Activated T-cell treated with anti-CD3 and anti-CD28 coated beads, Interleukin-2, amount 50 U/mL, for 4 hours (primary cell): Measurements from ENCODE around the gene SFTA2. TPM values are rescaled to one million over a fixed set of nuclear protein-coding genes. Genes with fewer than 3 reads are reported as not detected.
A peak's percentile ranks its signal among the peaks of the same experiment; 100 is the strongest.

Experiments
- ATAC-seq, 2 donors: fragments of 200-7000 bp; cut with Tn5 transposase; one replicate each; pipeline ENCODE4 v1.10.0; 2021
- DNase-seq: peaks from one replicate; pipeline ENCODE4 v3.0.0-alpha.2; 2020
- H3K27me3 Mint-ChIP-seq: one replicate; pipeline ENCODE4 v1.8.0; 2021; ENCODE audit warnings: low read depth, mixed read lengths
- H3K36me3 Mint-ChIP-seq: one replicate; pipeline ENCODE4 v1.8.0; 2022; ENCODE audit warnings: mixed read lengths; ENCODE audit not compliant: insufficient read depth
- H3K4me1 Mint-ChIP-seq: one replicate; pipeline ENCODE4 v1.8.0; 2021; ENCODE audit warnings: low read depth, mixed read lengths
- H3K4me3 Mint-ChIP-seq: one replicate; pipeline ENCODE4 v1.8.0; 2021; ENCODE audit warnings: mild to moderate bottlenecking, moderate library complexity, mixed read lengths
- H3K9me3 Mint-ChIP-seq: one replicate; pipeline ENCODE4 v1.8.0; 2021; ENCODE audit warnings: mixed read lengths
- total RNA-seq, 3 donors: library from RNA; stranded (reverse); gene quantifications; one replicate each; pipeline ENCODE4 v1.2.1, GENCODE V29; 2021

The SFTA2 gene
- total RNA-seq, 3 donors from 2014 or later, result 0.28 TPM; not detected in 2

DNA sequence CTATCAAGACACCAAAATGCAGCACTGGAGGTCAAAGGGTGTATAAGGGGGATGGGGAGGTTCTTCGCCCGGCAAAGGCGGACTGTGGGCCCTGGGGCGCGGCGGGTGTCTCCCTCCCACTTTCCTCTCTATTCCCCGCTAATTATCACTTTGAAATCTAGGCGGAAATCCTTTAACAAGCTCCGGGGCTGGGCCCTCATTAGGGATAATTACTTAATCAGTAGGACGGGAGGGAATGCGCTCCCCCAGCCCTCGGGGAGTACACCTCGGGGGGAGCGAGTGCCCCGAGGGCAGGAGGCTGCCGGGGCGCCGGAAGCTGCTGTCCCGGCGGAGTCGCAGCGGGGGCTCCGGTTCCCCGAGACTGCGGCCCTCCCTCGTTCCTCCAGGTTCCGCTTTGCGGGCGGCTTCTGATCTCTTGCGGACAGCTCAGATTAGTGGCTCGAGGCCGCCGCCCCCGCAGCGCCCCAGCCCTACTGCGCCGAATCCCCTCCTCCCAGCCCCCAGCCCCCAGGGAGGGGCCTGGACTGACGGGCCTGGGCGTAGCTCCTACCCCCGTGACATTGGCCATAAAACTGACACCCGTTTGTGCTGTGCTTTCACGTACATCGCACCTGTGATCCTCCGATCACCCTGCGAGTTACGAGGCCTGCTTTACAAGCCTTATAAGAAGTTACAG lies 23.5 kb upstream of the SFTA2 start:
- ATAC-seq (peak; percentile 94 to 97), DNase-seq (peak; percentile 59)
- Mint-ChIP-seq H3K36me3 (no peaks in the 10 kb centered on the region), H3K4me3 (peak overlapping the region; percentile 78), H3K27me3 (peaks cover 18% of the 10 kb centered on the region), H3K4me1 (peaks cover 15% of the 10 kb centered on the region), H3K9me3 (no peaks in the 10 kb centered on the region)

DNA sequence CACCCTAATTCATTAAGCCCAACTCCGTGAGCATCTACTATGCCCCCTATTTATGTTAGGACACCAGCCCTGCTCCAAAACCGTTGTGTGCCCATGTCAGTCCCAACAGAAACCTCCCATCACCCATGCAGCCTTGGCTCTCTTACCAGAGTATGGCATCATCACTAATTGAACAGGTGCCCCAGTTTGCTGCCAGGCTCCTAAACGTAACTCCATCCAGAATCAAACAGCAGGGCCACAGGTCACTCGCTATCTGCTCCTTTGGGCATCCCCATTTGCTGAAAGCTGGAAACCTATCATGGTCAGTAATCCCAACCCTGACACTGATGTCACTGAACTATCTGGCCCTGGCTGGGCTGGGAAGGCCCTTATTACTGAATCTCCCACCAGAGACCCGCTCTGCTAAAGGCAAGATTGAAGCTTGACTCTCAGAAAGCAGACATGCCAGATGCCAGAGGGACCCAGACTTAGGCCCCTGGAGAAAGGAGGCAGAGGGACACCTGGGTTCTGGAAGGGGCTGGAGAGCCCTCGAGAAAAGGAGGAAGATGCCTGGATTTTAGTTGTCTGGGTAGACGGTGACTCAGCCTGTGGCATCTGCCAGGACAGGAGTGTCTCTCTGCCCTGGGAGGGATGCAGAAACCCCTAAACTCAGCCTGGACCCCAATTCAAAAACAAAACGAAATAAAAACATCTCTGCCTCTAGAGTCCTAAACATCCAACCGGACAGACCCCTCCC lies 22.8 kb upstream of the SFTA2 start:
- Mint-ChIP-seq H3K9me3 (no peaks in the 10 kb centered on the region), H3K4me3 (peak overlapping the region; percentile 78), H3K36me3 (no peaks in the 10 kb centered on the region), H3K4me1 (peaks cover 15% of the 10 kb centered on the region), H3K27me3 (peaks cover 22% of the 10 kb centered on the region)
- ATAC-seq, result no peak
- no peak for DNase-seq

DNA sequence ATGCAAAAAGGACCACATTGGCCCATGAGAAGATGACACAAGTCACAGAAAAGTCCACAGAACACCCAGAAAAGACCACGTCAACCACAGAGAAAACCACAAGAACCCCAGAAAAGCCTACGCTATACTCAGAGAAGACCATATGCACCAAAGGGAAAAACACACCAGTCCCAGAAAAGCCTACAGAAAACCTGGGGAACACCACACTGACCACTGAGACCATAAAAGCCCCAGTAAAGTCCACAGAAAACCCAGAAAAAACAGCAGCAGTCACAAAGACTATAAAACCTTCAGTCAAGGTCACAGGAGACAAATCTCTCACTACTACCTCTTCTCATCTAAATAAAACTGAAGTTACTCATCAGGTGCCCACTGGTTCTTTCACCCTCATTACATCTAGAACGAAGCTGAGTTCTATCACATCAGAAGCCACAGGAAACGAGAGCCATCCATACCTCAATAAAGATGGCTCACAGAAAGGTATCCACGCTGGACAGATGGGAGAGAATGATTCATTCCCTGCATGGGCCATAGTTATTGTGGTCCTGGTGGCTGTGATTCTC lies 20.0 kb upstream of the SFTA2 start:
- DNase-seq (no peak), ATAC-seq (no peak)
- Mint-ChIP-seq H3K9me3 (no peaks in the 10 kb centered on the region), H3K36me3 (no peaks in the 10 kb centered on the region), H3K27me3 (peaks cover 39% of the 10 kb centered on the region), H3K4me1 (peaks cover 13% of the 10 kb centered on the region), H3K4me3 (no peak overlapping the region)

DNA sequence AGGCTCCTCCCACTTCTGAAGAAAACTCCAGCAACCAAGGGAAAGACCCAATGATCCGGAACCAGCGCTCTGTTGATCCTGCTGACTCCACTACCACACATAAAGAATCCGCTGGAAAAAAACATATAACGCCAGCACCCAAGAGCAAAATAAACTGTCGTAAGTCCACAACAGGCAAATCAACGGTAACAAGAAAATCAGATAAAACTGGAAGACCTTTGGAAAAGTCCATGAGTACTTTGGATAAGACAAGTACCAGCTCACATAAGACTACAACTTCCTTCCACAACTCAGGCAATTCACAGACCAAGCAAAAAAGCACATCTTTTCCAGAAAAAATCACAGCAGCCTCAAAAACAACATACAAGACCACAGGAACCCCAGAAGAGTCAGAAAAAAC lies 16.8 kb upstream of the SFTA2 start:
- no peaks in the 10 kb centered on the region for H3K9me3 Mint-ChIP-seq
- no peaks in the 10 kb centered on the region for H3K4me1 Mint-ChIP-seq
- DNase-seq (no peak), ATAC-seq (no peak)
- peaks cover 58% of the 10 kb centered on the region for H3K27me3 Mint-ChIP-seq
- H3K36me3 Mint-ChIP-seq, result no peaks in the 10 kb centered on the region
- H3K4me3 Mint-ChIP-seq, result no peak overlapping the region

DNA sequence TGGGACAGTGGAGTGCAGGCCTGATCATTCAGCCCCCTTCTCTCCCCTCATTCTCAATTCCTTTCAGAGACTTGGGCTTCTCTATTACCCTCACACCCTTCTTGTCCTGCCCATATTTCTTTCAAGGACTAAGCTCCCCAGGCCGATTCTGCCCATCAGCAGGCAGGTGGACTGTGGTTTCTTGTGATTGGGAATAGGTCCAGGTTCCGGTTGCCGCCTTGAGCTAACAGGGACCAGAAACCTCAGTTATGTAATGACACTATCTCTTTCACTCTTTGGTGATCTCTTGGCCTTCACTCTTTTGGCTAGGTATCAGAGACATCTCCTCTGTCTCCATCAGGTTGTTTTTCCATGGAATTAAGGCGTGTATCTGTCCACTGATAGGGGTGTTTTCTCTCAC lies 15.3 kb upstream of the SFTA2 start:
- H3K9me3 Mint-ChIP-seq, result no peaks in the 10 kb centered on the region
- DNase-seq (no peak), ATAC-seq (no peak)
- no peaks in the 10 kb centered on the region for H3K36me3 Mint-ChIP-seq
- H3K4me1 Mint-ChIP-seq, result no peaks in the 10 kb centered on the region
- peaks cover 69% of the 10 kb centered on the region for H3K27me3 Mint-ChIP-seq
- H3K4me3 Mint-ChIP-seq, result no peak overlapping the region

DNA sequence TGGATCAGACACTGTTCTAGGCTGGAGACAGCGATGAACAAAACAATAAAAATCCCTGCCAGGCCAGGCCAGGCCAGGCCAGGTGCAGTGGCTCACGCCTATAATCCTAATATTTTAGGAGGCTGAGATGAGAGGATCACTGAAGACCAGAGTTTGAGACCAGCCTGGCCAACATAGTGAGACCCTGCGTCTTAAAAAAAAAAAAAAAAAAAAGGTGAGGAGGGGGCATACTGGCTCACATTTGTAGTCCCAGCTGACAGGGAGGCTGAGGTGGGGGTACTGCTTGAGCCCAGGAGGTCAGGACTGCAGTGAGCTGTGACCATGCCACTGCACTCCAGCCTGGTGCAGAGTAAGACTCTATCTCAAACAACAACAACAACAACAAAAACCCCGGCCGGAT lies 13.3 kb upstream of the SFTA2 start:
- no peaks in the 10 kb centered on the region for H3K9me3 Mint-ChIP-seq
- no peak for ATAC-seq
- no peak for DNase-seq
- H3K36me3 Mint-ChIP-seq, result no peaks in the 10 kb centered on the region
- H3K4me3 Mint-ChIP-seq, result no peak overlapping the region
- H3K27me3 Mint-ChIP-seq, result peaks cover 74% of the 10 kb centered on the region
- no peaks in the 10 kb centered on the region for H3K4me1 Mint-ChIP-seq

DNA sequence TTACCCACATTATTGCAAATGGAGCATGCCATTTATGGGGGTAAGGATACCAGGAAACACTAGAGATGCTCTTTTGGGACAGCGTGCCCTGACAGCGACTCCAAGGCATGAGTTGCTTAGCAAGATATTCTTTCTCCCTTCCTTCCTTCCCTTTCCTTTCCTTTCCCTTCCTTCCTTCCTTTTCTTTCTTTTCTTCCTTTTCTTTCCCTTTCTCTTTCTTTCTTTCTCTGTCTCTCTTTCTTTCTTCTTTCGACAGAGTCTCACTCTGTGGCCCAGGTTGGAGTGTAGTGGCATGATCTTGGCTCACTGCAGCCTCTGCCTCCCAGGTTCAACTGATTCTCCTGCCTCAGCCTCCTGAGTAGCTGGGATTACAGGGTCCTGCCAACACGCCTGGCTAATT lies 12.1 kb upstream of the SFTA2 start:
- H3K27me3 Mint-ChIP-seq, result peaks cover 74% of the 10 kb centered on the region

DNA sequence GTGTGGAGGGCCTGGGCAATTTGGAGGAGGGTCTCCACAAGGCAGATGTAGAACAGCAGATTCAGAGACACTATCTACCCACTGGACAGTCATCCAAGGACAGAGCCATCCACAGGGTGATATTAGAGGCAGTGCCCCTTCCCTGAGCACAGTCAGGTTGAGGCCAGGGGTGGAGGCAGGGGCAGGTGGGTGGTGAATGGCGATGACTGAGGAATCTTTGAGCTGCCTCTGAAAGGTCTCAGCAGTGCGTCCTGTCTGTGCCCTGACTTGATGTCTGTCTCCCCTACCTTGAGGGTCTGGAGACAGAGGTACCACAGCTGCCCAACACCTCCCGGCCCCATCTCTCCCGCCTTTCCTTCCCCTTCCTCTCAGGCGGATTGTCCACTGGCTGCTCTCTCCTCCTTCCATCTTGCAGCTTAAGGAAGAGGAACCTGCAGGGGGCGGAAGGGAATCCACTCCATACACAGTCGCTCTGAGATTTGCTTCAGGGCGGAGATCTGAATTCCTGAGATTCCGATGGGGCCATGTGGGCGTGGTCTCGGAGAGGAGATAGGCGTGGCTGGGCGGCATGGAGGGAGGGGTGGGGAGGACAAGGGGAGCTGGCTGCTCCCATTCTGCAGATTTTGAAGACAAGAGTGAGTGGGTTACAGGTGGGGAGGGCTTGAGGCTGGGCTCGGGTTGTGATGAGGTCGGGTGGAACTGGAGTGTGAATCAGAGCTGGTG lies 10.5 kb upstream of the SFTA2 start:
- DNase-seq (no peak), ATAC-seq (peak in 1 of 2 donors; percentile 18)
- H3K36me3 Mint-ChIP-seq, result no peaks in the 10 kb centered on the region
- no peak overlapping the region for H3K4me3 Mint-ChIP-seq
- peaks cover 62% of the 10 kb centered on the region for H3K27me3 Mint-ChIP-seq
- no peaks in the 10 kb centered on the region for H3K4me1 Mint-ChIP-seq
- H3K9me3 Mint-ChIP-seq, result no peaks in the 10 kb centered on the region

More for the DNA sequence above, 12.1 kb upstream of the SFTA2 start:
- H3K4me3 Mint-ChIP-seq, result no peak overlapping the region
- H3K4me1 Mint-ChIP-seq, result no peaks in the 10 kb centered on the region
- ATAC-seq (no peak), DNase-seq (no peak)
- no peaks in the 10 kb centered on the region for H3K9me3 Mint-ChIP-seq
- H3K36me3 Mint-ChIP-seq, result no peaks in the 10 kb centered on the region

DNA sequence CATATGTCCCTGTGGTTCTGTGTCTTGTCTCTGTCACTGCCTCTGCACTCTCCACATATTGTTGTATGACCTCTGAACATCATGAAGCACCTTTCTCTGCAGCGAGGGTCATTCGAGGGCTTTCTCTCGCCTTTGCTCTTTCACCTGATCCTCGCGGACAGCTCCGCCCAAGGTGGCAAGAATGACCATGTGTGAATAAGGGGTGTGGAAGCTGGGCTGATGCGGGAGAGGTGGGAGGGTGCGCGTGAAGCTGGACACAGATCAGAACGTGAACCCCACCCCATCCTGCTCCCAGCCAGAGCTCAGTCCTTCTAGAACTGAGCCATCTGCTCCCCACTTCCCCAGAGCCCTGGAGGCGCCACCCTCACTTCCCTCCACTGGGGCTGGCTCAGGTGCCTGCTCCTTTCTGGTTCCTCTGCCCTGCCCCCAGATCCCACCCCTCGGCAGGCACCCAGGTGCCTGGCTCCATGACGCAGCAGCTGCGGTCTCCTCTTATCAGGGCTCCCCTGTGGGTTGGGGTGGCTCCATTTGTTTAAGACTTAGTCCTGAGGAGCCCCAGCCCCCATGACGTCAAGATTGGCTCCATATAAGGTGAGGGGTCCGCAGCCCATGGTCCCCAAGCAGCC lies 8.5 kb upstream of the SFTA2 start, which contains the start of gene MUCL3:
TSS of gene MUCL3 (plus strand) at position 613 of the 626 bp plus-strand sequence. CDS start 27 bp downstream, outside the sequence.
- H3K36me3 Mint-ChIP-seq, result no peaks in the 10 kb centered on the region
- no peaks in the 10 kb centered on the region for H3K4me1 Mint-ChIP-seq
- H3K27me3 Mint-ChIP-seq, result peaks cover 60% of the 10 kb centered on the region
- DNase-seq (no peak), ATAC-seq (no peak)
- no peak within 1 kb of the TSS for H3K4me3 Mint-ChIP-seq
- no peaks in the 10 kb centered on the region for H3K9me3 Mint-ChIP-seq

DNA sequence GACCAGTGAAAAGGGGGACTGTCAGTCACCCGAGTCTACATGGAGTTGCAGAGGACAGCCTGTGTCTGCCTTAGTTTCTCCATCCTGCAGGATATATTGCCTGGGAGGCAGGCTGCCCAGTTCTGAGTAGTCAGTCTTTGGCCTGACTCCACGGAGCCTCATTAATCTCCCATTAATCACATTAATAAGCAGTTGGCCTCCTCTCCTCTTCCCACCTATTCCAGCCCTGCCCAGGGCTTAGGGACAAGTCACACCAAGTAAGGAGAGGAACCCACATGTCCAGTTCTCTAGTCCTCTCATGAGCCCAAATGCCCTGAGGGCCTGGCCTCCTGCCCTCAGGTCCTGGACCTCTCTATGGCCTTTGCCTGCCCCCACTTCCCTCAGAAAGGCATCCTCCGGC lies 7.5 kb upstream of the SFTA2 start:
- peaks cover 53% of the 10 kb centered on the region for H3K27me3 Mint-ChIP-seq
- no peaks in the 10 kb centered on the region for H3K9me3 Mint-ChIP-seq
- no peaks in the 10 kb centered on the region for H3K36me3 Mint-ChIP-seq
- H3K4me3 Mint-ChIP-seq, result no peak overlapping the region
- ATAC-seq (no peak), DNase-seq (no peak)
- H3K4me1 Mint-ChIP-seq, result no peaks in the 10 kb centered on the region

DNA sequence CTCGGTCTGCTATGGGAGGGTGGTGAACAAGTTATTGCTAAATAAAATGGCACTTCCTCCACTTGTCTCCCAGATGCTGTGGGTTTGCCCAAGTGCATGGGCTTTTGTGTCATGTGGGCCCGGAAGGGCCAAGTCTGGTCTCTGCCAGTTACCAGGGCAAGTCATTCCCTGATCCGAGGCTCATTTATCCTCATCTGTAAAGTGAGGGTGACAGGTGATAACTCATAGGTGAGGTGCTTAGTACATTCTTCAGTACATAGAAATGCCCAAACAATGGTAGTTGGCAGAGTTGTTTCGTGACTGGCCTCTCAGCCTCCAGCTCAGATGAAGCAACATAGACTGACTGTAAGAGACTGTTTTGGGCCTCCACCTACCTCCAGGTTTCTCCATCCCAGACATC lies 6.8 kb upstream of the SFTA2 start:
- Mint-ChIP-seq H3K36me3 (no peaks in the 10 kb centered on the region), H3K4me1 (no peaks in the 10 kb centered on the region), H3K4me3 (no peak overlapping the region), H3K27me3 (peaks cover 48% of the 10 kb centered on the region), H3K9me3 (no peaks in the 10 kb centered on the region)
- no peak for ATAC-seq
- no peak for DNase-seq

DNA sequence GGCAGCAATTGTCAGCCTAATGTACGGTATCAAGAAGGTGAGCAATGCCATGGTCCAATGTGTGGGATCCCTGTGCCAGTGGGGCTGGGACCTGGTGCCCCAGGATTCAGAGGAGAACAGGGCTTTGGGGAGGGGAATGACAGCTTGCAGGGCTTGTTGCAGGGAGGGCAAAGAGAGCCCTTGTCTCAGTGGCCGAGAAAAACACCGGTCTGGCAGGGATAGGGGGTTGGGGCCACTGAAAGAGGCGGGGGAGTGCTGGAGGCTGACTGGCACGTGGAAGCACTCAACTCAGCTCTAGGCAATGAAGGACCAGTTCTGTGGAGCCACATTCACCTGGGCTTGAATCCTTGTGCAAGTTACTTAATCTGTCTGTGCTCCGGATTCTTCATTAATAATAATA lies 5.3 kb upstream of the SFTA2 start:
- H3K27me3 Mint-ChIP-seq, result peaks cover 34% of the 10 kb centered on the region
- no peak for DNase-seq
- H3K9me3 Mint-ChIP-seq, result no peaks in the 10 kb centered on the region
- no peak overlapping the region for H3K4me3 Mint-ChIP-seq
- H3K4me1 Mint-ChIP-seq, result no peaks in the 10 kb centered on the region
- no peak for ATAC-seq
- no peaks in the 10 kb centered on the region for H3K36me3 Mint-ChIP-seq

DNA sequence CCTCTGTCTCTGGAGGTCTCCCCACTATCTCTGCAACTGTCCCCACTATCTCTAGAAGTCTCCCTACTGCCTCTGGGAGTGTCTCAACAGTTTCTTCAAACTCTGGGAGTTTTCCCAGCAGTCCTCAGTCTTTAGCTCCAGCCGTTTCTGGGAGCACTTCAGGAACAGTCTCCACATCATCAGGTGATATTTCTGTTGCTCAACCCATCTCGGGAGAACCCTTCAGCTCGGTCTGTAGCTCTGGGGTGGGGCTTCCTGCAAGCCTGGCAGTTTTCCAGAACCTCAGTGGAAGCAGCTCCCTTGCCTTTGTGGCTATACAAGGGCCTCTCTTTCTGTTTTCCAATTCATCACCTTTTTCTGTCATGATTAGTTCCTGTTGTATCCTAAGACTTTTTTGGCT lies 3.0 kb upstream of the SFTA2 start:
- H3K27me3 Mint-ChIP-seq, result peaks cover 17% of the 10 kb centered on the region
- ATAC-seq, result no peak
- no peak for DNase-seq
- H3K4me3 Mint-ChIP-seq, result no peak overlapping the region
- no peaks in the 10 kb centered on the region for H3K36me3 Mint-ChIP-seq
- no peaks in the 10 kb centered on the region for H3K4me1 Mint-ChIP-seq
- no peaks in the 10 kb centered on the region for H3K9me3 Mint-ChIP-seq
